CD14-positive monocyte (primary cell): ENCODE measurements around the gene PIK3C3. TPM values are rescaled to one million over a fixed set of nuclear protein-coding genes. Genes with fewer than 3 reads are reported as not detected.

Experiments used
- DNase-seq, 3 donors: peaks; one replicate each; pipeline ENCODE4 v3.0.0-alpha.2; 2011 to 2022
- H2AFZ ChIP-seq: 2 replicates; pipeline ENCODE4 v1.6.0; 2012; ENCODE audit warnings: mild to moderate bottlenecking, low read depth, low read length, inconsistent platforms; ENCODE audit not compliant: insufficient read depth, poor library complexity, severe bottlenecking
- H3K27ac ChIP-seq, 2 donors: 1 replicate in 1 of 2; 2 replicates in 1 of 2; pipeline ENCODE4 v1.5.1; 2012 to 2013; ENCODE audit warnings: low read length in 2 of 2, control low read depth in 1 of 2, inconsistent platforms in 1 of 2, low read depth in 1 of 2, mild to moderate bottlenecking in 1 of 2
- H3K27me3 ChIP-seq, 2 donors: one replicate each; pipeline versions ENCODE4 v1.6.0 to v1.6.1; 2011 to 2013; ENCODE audit warnings: low read length in 2 of 2; ENCODE audit not compliant: control insufficient read depth in 2 of 2, insufficient read depth in 2 of 2
- H3K36me3 ChIP-seq, 2 donors: replicated peaks in 1 of 2; 1 replicate in 1 of 2; 2 replicates in 1 of 2; pipeline versions ENCODE4 v1.5.1 to v1.6.1; 2012 to 2013; ENCODE audit warnings: low read length in 2 of 2, control low read depth in 1 of 2, inconsistent platforms in 1 of 2, mild to moderate bottlenecking in 1 of 2; ENCODE audit not compliant: insufficient read depth in 2 of 2, control insufficient read depth in 1 of 2
- H3K4me1 ChIP-seq, 2 donors: 1 replicate in 1 of 2; 2 replicates in 1 of 2; pipeline versions ENCODE4 v1.5.1 to v1.6.1; 2012 to 2013; ENCODE audit warnings: low read length in 2 of 2, control low read depth in 1 of 2, inconsistent platforms in 1 of 2, mild to moderate bottlenecking in 1 of 2, moderate library complexity in 1 of 2; ENCODE audit not compliant: insufficient read depth in 2 of 2, control insufficient read depth in 1 of 2
- H3K4me2 ChIP-seq: replicated peaks from 2 replicates; pipeline ENCODE3; 2012; ENCODE audit warnings: low read length, moderate library complexity, mild to moderate bottlenecking; ENCODE audit not compliant: poor library complexity, severe bottlenecking; ENCODE audit errors: extremely low read depth
- H3K4me3 ChIP-seq, 3 experiments: fragments of 200-600 bp in 1 of 3; sonication (generic) in 1 of 3; replicated peaks in 1 of 3; 1 replicate in 2 of 3; 2 replicates in 1 of 3; pipeline ENCODE4 v1.5.1; 2011 to 2013; ENCODE audit warnings: low read length in 3 of 3, mild to moderate bottlenecking in 3 of 3, control low read depth in 2 of 3, low read depth in 2 of 3, inconsistent platforms in 1 of 3, moderate library complexity in 1 of 3
- H3K79me2 ChIP-seq: 2 replicates; pipeline ENCODE4 v1.6.0; 2012; ENCODE audit warnings: mild to moderate bottlenecking, control low read depth, inconsistent platforms, low read length, moderate library complexity; ENCODE audit not compliant: insufficient read depth
- H3K9ac ChIP-seq: 2 replicates; pipeline ENCODE4 v1.6.0; 2017; ENCODE audit warnings: low read length, mild to moderate bottlenecking; ENCODE audit not compliant: insufficient read depth, poor library complexity, severe bottlenecking
- H3K9me3 ChIP-seq, 2 donors: replicated peaks in 1 of 2; 1 replicate in 1 of 2; 2 replicates in 1 of 2; pipeline versions ENCODE4 v1.5.1 to v1.6.1; 2012 to 2013; ENCODE audit warnings: low read length in 2 of 2, control low read depth in 1 of 2; ENCODE audit not compliant: control insufficient read depth in 1 of 2, insufficient read depth in 1 of 2
- H4K20me1 ChIP-seq: 2 replicates; pipeline ENCODE4 v1.6.0; 2012; ENCODE audit warnings: mild to moderate bottlenecking, low read length, control low read depth, moderate library complexity; ENCODE audit not compliant: insufficient read depth
- H3K27ac Mint-ChIP-seq, 7 donors: one replicate each; pipeline ENCODE4 v1.8.0; 2020; ENCODE audit warnings: mild to moderate bottlenecking in 7 of 7, mixed read lengths in 7 of 7, moderate library complexity in 6 of 7, inconsistent platforms in 2 of 7
- H3K27me3 Mint-ChIP-seq, 3 donors: one replicate each; pipeline ENCODE4 v1.8.0; 2021 to 2022; ENCODE audit warnings: low read depth in 3 of 3, mild to moderate bottlenecking in 3 of 3, mixed read lengths in 3 of 3, moderate library complexity in 3 of 3, inconsistent platforms in 1 of 3
- H3K36me3 Mint-ChIP-seq, 2 donors: one replicate each; pipeline ENCODE4 v1.8.0; 2020; ENCODE audit warnings: mixed read lengths in 2 of 2, inconsistent platforms in 1 of 2, mild to moderate bottlenecking in 1 of 2
- H3K4me1 Mint-ChIP-seq: one replicate; pipeline ENCODE4 v1.8.0; 2020; ENCODE audit warnings: mild to moderate bottlenecking, mixed read lengths
- H3K4me3 Mint-ChIP-seq, 2 donors: one replicate each; pipeline ENCODE4 v1.8.0; 2020; ENCODE audit warnings: mild to moderate bottlenecking in 2 of 2, mixed read lengths in 2 of 2, moderate library complexity in 1 of 2
- H3K9me3 Mint-ChIP-seq, 7 donors: one replicate each; pipeline ENCODE4 v1.8.0; 2020 to 2022; ENCODE audit warnings: mixed read lengths in 7 of 7, mild to moderate bottlenecking in 6 of 7, moderate library complexity in 6 of 7, inconsistent platforms in 2 of 7
- WGBS: methylation state at CpG from one replicate; pipeline ENCODE4 v1.1.5; 2013; ENCODE audit warnings: missing lambda C conversion rate; ENCODE audit not compliant: insufficient coverage; 5-methylcytosine and 5-hydroxymethylcytosine counted together
- intact Hi-C, 2 donors: fragments of 100-400 bp; cut with micrococcal nuclease; formaldehyde crosslinking; loops; one replicate each; pipeline versions ENCODE4 v1.15.0 to v1.15.1; 2023
- polyA plus RNA-seq, 3 donors: library from polyadenylated mRNA; depleted of rRNA in 1 of 3; unstranded in 2 of 3; stranded (reverse) in 1 of 3; fragments of 300-500 nt in 2 of 3; fragments of >200 nt in 1 of 3; fragmentation: Illumina TruSeq in 2 of 3; gene quantifications; 1 replicate in 2 of 3; 2 replicates in 1 of 3; pipeline ENCODE4 v1.2.3, GENCODE V29; 2012 to 2021
- TF ChIP-seq, protein P1 (sequence below): fragments of 200-600 bp; IDR thresholded peaks from one replicate; pipeline ENCODE4 v1.8.0; 2022; ENCODE audit warnings: antibody characterized with exemption, mild to moderate bottlenecking

The PIK3C3 gene
- polyA plus RNA-seq, 3 donors = 16.5 to 29.1 (median 25.9) TPM

DNA sequence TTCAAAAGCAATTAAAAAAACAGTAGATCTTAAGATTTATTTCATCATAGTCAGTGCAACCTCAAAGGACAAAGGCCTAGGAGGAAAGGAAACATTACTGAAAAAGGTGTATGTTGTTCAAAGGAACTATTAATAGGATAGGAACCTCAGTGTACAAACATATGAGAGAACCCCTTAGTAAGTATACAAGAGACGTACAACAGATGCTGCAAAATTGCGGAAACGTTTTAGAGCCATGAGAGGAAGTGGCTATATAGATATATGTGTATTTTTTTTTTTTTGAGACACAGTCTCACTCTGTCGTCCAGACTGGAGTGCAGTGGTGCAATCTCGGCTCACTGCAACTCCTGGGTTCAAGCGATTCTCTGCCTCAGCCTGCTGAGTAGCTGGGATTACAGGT is 22.2 kb downstream of the PIK3C3 start:
- no peak for DNase-seq
- 21% methylated on average over 5 of the region's 6 CpGs for WGBS
- Mint-ChIP-seq H3K9me3 (no peaks in the 10 kb centered on the region), H3K4me1 (peaks cover 13% of the 10 kb centered on the region), H3K27me3 (no peaks in the 10 kb centered on the region), H3K36me3 (peaks cover 33 to 35% of the 10 kb centered on the region in 2 donors), H3K27ac (peak overlapping the region in 1 of 7 donors; percentile 21), H3K4me3 (no peak overlapping the region)
- H3K79me2 ChIP-seq = peaks cover 21% of the 10 kb centered on the region
- H3K9me3 ChIP-seq = no peaks in the 10 kb centered on the region
- H3K4me1 ChIP-seq = no peaks in the 10 kb centered on the region
- no peak overlapping the region for H3K4me3 ChIP-seq
- intact Hi-C loops = no loop called here
- no peaks in the 10 kb centered on the region for H3K27me3 ChIP-seq
- H3K9ac ChIP-seq = no peak overlapping the region
- H3K4me2 ChIP-seq = no peak overlapping the region
- peaks cover 11 to 50% of the 10 kb centered on the region in 2 donors for H3K36me3 ChIP-seq
- H2AFZ ChIP-seq = no peak overlapping the region
- TF ChIP-seq, protein P1, sequence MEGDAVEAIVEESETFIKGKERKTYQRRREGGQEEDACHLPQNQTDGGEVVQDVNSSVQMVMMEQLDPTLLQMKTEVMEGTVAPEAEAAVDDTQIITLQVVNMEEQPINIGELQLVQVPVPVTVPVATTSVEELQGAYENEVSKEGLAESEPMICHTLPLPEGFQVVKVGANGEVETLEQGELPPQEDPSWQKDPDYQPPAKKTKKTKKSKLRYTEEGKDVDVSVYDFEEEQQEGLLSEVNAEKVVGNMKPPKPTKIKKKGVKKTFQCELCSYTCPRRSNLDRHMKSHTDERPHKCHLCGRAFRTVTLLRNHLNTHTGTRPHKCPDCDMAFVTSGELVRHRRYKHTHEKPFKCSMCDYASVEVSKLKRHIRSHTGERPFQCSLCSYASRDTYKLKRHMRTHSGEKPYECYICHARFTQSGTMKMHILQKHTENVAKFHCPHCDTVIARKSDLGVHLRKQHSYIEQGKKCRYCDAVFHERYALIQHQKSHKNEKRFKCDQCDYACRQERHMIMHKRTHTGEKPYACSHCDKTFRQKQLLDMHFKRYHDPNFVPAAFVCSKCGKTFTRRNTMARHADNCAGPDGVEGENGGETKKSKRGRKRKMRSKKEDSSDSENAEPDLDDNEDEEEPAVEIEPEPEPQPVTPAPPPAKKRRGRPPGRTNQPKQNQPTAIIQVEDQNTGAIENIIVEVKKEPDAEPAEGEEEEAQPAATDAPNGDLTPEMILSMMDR = no peak
- H4K20me1 ChIP-seq = peaks cover 37% of the 10 kb centered on the region
- no peak overlapping the region for H3K27ac ChIP-seq

DNA sequence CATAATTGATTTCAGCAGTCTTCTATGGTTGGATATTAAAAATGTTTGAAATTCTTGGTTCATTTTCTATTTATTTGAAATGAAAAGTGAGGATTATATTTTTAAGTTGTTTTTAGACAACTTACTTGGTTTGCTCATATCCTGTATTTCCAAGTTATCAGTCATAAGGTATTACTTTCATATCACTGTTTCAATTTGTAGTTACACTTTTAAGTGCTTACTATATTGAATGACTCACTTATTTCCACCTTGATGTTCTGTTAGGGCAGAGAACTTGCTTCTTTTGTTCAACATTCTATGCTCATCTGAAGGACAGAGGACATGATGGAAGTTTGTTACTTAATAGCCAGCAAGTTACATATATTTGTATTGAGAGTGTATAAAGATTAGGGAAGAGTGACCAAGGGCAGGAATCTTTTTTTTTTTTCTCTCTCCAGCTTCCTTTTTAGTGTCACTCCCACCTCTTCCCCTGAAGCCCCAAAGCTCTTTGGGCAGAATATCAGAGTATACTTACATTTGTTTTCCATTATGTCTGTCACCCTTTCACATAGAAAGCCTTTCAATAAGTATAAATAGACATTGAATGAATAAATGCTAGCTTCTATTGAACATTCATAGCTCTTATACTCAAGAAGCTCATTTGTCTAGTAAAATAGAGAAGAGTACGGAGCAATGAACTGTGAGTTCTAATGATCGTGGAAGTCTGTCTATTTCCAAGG is 28.1 kb downstream of the PIK3C3 start:
- Mint-ChIP-seq H3K36me3 (peaks cover 28 to 29% of the 10 kb centered on the region in 2 donors), H3K27ac (no peak overlapping the region), H3K4me1 (no peaks in the 10 kb centered on the region), H3K4me3 (no peak overlapping the region), H3K27me3 (no peaks in the 10 kb centered on the region), H3K9me3 (no peaks in the 10 kb centered on the region)
- Histone ChIP-seq H3K9me3 (no peaks in the 10 kb centered on the region), H3K4me1 (no peaks in the 10 kb centered on the region), H3K4me2 (no peak overlapping the region), H3K9ac (no peak overlapping the region), H3K4me3 (no peak overlapping the region), H3K36me3 (peaks cover 9 to 54% of the 10 kb centered on the region in 2 donors), H3K79me2 (peaks cover 4% of the 10 kb centered on the region), H3K27me3 (no peaks in the 10 kb centered on the region), H2AFZ (no peak overlapping the region), H4K20me1 (peaks cover 24% of the 10 kb centered on the region), H3K27ac (no peak overlapping the region)
- DNase-seq = no peak
- WGBS = 100% methylated on average over 2 of the region's 2 CpGs
- intact Hi-C loops = no loop called here
- TF ChIP-seq, protein P1 = no peak
